GM19397 (cell line): ENCODE results near the gene LYPD6B.

Source experiments
- ATAC-seq: cut with Tn5 transposase; IDR thresholded peaks from one replicate; pipeline ENCODE4 v1.9.1; 2021; ENCODE audit warnings: mild to moderate bottlenecking, moderate library complexity; ENCODE audit not compliant: unreplicated experiment

LYPD6B gene

GRCh38 chr2:149104221-149104620 is 65.7 kb downstream of the LYPD6B start:
- ATAC-seq, result no peak

GRCh38 chr2:149112068-149112467 is 73.6 kb downstream of the LYPD6B start:
- no peak for ATAC-seq

- ATAC-seq, result no peak
Observed at GRCh38 chr2:149112713-149113112, 74.2 kb downstream of the LYPD6B start.

GRCh38 chr2:149115781-149116180 is 77.3 kb downstream of the LYPD6B start:
- ATAC-seq, result no peak

GRCh38 chr2:149119368-149119767 is 80.9 kb downstream of the LYPD6B start:
- no peak for ATAC-seq

GRCh38 chr2:149122516-149122915 is 84.0 kb downstream of the LYPD6B start:
- ATAC-seq, result no peak

- ATAC-seq, result no peak
Observed at GRCh38 chr2:149125031-149125725, 86.7 kb downstream of the LYPD6B start.

- ATAC-seq, result no peak
Observed at GRCh38 chr2:149129433-149129832, 90.9 kb downstream of the LYPD6B start.

- ATAC-seq, result no peak
Observed at GRCh38 chr2:149132339-149132738, 93.8 kb downstream of the LYPD6B start.

- no peak for ATAC-seq
Observed at GRCh38 chr2:149132901-149133300, 94.4 kb downstream of the LYPD6B start.

- ATAC-seq, result no peak
Observed at GRCh38 chr2:149134335-149134923, 95.9 kb downstream of the LYPD6B start.

GRCh38 chr2:149136111-149136510 is 97.6 kb downstream of the LYPD6B start:
- ATAC-seq, result no peak

GRCh38 chr2:149141046-149141445 is 102.5 kb downstream of the LYPD6B start:
- ATAC-seq, result no peak

GRCh38 chr2:149143734-149144133 is 105.2 kb downstream of the LYPD6B start:
- ATAC-seq, result no peak

- peak; percentile 77 for ATAC-seq
Observed at GRCh38 chr2:149145314-149146295, 107.1 kb downstream of the LYPD6B start.

- no peak for ATAC-seq
Observed at GRCh38 chr2:149146876-149147275, 108.4 kb downstream of the LYPD6B start.

- no peak for ATAC-seq
Observed at GRCh38 chr2:149148194-149149006, 109.9 kb downstream of the LYPD6B start.

GRCh38 chr2:149149007-149149297 is 110.5 kb downstream of the LYPD6B start:
- ATAC-seq, result no peak

GRCh38 chr2:149152469-149152953 is 114.0 kb downstream of the LYPD6B start:
- no peak for ATAC-seq

- ATAC-seq, result no peak
Observed at GRCh38 chr2:149155196-149155969, 116.9 kb downstream of the LYPD6B start.
